ENCODE data around the gene SERGEF.
A peak's percentile ranks its signal among the peaks of the same experiment; 100 is the strongest.

Gene SERGEF

GRCh38 chr11:18012906-18013781 lies at the start of gene SERGEF:
Gene SERGEF, minus strand, starts transcription at chr11:18013047. Its CDS starts 37 bp downstream, at chr11:18013010.
- H3K4me3 ChIP-seq (ENCODE audit: low read depth, low read length) = peak within 1 kb of the TSS; percentile 92
- DNase-seq (ENCODE audit: low read depth) = peak; percentile 36

DNA sequence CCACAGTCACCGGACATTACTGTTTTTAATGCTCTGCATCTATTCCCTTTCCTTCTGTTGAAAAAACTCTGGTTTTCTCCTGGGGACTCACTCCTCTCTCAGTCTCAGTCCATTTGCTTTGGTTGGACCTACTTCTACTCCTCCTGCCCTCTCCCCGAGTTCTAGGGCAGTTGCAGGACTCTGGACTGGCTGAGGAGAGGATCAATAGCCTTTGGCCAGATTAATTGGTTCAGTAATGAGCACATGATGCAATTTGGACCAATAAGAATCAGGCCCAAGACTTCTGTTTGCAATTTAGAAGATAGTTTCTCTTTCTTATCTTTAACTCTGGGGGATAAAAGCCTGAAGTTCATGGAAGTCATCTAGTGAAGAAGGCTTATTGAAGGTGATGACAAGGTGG lies 48.5 kb upstream of the SERGEF start:
- H3K4me3 ChIP-seq (ENCODE audit: low read depth, low read length) = no peak overlapping the region

DNA sequence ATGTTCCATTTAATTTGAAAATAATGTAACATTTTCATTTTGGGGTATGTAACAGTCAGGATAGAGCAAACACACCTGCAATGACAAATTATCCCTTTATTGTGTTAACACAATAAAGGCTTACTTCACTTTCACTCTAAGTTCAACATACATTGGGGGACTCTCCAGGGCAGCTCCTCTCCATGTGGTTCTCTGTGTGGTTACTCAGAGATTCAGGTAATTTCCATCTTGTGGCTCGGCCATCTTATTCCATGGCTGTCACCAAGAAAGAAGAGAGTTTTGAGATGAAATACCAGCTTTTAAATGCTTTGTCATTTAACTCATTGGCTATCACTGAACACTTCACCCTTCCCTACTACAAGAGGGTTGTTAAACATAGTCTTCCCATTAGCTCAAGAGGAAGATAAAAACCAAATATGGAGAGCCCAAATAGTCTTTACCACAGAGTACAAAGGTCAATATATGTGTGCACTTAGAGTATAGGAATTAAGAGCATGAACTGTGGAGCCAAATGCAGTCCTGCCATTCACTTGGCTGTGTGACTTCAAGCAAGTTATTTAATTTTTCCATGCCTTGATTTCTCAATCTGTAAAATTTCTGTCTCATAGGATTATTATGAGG lies 43.8 kb upstream of the SERGEF start:
- no peak for DNase-seq (ENCODE audit: low read depth)
- H3K4me3 ChIP-seq (ENCODE audit: low read depth, low read length) = no peak overlapping the region

More for the DNA sequence above, 48.5 kb upstream of the SERGEF start:
- no peak for DNase-seq (ENCODE audit: low read depth)

- no peak overlapping the region for H3K4me3 ChIP-seq (ENCODE audit: low read depth, low read length)
- DNase-seq (ENCODE audit: low read depth) = no peak
Observed at GRCh38 chr11:18054511-18055103, 41.8 kb upstream of the SERGEF start.

- no peak for DNase-seq (ENCODE audit: low read depth)
Observed at GRCh38 chr11:18050848-18051247, 38.0 kb upstream of the SERGEF start.

GRCh38 chr11:18046116-18046777 lies 33.4 kb upstream of the SERGEF start, which contains the start of gene TPH1:
Gene TPH1, minus strand, starts transcription at chr11:18046269. Its CDS starts 5,507 bp downstream, at chr11:18040762.
- no peak for DNase-seq (ENCODE audit: low read depth)

More at GRCh38 chr11:18050848-18051247, 38.0 kb upstream of the SERGEF start:
- no peak overlapping the region for H3K4me3 ChIP-seq (ENCODE audit: low read depth, low read length)

DNA sequence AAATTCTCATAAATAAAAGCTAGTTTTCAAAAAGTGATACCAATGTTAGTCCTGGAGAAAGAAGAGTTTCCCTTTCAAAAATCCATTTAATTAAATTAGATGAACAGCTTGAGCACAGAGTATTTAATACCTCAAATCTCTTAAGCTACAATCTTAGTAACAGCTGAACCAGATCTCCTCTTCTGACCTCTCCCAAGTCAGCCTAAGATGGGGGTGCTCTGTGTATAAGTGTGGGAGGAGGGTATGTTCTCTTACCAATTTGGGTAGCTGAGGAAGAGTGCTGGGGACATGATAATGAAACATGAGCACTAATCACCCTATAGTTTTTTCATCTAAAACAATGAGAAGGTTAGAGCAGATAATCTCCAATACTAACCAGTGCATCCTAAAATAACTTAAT lies 23.6 kb upstream of the SERGEF start:
- H3K4me3 ChIP-seq (ENCODE audit: low read depth, low read length) = no peak overlapping the region
- DNase-seq (ENCODE audit: low read depth) = no peak

More at GRCh38 chr11:18046116-18046777, 33.4 kb upstream of the SERGEF start, which contains the start of gene TPH1:
- H3K4me3 ChIP-seq (ENCODE audit: low read depth, low read length) = no peak within 1 kb of the TSS

GRCh38 chr11:18027475-18027874 lies 14.6 kb upstream of the SERGEF start:
- H3K4me3 ChIP-seq (ENCODE audit: low read depth, low read length) = no peak overlapping the region
- DNase-seq (ENCODE audit: low read depth) = no peak

DNA sequence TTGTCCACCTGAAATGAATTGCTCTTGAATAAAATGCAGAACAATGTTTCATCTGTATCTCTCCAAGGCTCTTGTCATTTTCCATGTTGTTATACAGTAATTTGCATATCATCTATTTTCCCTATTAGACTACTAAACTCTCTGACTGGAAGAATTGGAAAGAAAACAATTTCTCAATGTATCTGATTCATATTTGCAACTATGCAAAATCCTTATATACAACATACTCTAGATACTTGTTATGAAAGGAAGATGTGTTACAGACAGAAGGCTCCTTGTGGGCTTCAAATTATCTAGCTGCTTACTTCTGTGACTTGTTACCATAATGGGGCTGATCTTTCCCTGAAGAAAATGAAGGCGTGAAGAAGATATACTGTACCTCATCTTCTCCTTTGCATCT lies 9.6 kb upstream of the SERGEF start:
- no peak overlapping the region for H3K4me3 ChIP-seq (ENCODE audit: low read depth, low read length)
- DNase-seq (ENCODE audit: low read depth) = no peak

GRCh38 chr11:18019650-18020049 lies 6.8 kb upstream of the SERGEF start:
- no peak overlapping the region for H3K4me3 ChIP-seq (ENCODE audit: low read depth, low read length)
- no peak for DNase-seq (ENCODE audit: low read depth)

DNA sequence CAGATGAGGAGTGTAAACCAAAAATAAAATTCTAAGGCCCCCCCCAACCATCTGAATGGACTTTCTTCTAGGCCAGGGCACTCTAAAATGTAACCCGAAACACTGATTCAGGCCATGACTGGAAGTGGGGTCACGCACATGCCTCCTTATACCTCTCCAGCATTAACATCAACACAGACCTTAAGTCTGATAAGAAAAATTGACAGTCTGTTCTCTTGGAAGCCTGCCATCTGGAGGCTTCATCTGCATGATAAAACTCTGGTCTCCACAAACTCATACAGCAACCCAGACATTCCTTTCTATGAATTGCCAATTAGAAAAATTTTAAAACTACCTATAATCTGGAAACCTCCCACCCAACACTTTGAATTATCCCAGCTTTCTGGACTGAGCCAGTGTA lies 3.9 kb upstream of the SERGEF start:
- no peak for DNase-seq (ENCODE audit: low read depth)
- H3K4me3 ChIP-seq (ENCODE audit: low read depth, low read length) = no peak overlapping the region

- no peak overlapping the region for H3K4me3 ChIP-seq (ENCODE audit: low read depth, low read length)
- DNase-seq (ENCODE audit: low read depth) = no peak
Observed at GRCh38 chr11:18014876-18015275, 2.0 kb upstream of the SERGEF start.

DNA sequence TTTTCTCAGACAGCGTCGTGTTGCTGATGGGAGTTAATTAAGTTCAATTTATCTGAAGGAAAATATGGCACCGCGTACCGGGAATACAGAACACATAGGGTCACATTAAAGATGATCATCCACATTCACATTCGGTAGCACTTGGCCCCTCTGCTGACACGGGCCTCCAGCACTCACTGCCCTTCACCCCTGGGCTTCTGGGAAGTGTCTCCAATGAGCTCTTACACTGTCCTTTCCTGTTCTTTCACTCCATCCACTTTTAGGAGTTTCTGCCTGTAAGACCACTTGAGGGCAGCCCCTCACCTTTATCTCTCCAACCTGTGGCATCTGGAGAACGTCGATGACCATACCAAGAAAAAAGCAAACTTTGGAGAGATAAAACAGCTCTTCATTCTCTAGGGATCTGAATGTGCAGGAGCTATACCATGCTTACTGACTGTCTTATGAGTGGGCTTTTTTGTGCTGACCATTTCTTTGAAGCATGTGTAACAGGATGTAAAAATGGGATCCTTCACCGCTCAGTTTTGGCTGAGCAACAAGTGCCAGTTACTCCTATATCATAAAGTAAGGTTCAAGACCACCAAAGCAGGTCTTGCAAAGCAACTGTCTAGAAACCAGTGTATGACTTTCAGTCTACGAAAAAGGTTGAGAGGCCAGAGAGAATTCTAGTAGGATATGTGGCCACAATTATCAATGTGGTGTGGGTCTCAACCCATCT lies 1.1 kb upstream of the SERGEF start:
- peak overlapping the region; percentile 92 for H3K4me3 ChIP-seq (ENCODE audit: low read depth, low read length)
- no peak for DNase-seq (ENCODE audit: low read depth)

DNA sequence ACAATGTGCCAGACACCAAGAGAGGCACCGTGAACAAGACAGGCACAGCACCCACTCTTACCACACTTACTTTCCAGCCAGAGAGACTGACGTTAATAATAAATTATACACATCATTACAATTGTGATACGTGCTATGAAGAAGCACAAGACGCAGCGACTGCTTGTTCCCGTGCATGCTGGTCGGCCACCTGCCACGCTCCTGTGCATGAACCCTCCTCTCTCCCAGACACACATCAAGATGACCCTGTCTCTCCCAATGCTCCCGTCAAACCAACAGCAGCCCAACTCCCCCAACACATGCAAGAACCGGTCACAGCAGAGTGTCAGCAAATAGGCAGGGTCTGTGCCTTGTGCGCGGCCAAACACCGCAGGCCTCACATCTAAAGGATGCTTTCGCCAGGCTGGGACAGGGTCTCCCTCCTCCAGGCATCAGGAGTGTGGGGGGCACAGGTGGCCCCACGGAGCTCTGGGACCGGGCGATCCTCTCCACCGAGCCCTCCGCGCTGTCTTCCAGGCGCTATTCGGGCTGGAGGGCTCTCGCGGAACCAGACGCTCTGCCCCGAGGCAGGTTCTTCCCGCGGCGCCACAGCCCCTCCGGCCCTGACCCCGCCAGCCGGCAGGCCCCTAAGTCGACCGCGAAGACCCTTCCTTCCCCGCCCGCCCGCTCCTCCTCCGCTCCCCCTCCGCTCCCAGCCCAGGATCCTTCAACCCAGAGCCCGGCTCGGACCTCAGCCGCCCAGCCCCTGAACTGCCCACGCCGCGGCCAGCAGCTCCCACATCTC lies 533 bp downstream of the SERGEF start:
- peak overlapping the region; percentile 92 for H3K4me3 ChIP-seq (ENCODE audit: low read depth, low read length)
- DNase-seq (ENCODE audit: low read depth) = no peak

DNA sequence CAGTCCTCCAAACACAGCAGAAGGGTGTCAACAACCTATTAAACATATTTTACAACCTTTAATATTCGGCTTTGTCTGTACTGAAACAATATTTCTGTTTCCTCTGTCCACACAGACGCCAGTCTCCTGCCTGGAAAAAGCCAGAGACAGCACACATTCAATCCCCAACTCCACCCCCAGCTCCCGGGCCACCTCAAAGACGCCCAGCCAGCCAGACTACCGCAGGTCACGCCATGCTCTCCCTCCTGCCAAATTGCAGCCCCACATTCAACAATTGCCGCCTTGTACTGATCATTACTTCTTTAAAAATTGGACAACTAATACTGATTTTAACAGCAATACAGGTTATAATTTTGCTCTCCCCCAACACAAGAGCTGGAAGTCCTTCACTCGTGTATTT lies 1.2 kb downstream of the SERGEF start:
- DNase-seq (ENCODE audit: low read depth) = no peak
- H3K4me3 ChIP-seq (ENCODE audit: low read depth, low read length) = no peak overlapping the region

DNA sequence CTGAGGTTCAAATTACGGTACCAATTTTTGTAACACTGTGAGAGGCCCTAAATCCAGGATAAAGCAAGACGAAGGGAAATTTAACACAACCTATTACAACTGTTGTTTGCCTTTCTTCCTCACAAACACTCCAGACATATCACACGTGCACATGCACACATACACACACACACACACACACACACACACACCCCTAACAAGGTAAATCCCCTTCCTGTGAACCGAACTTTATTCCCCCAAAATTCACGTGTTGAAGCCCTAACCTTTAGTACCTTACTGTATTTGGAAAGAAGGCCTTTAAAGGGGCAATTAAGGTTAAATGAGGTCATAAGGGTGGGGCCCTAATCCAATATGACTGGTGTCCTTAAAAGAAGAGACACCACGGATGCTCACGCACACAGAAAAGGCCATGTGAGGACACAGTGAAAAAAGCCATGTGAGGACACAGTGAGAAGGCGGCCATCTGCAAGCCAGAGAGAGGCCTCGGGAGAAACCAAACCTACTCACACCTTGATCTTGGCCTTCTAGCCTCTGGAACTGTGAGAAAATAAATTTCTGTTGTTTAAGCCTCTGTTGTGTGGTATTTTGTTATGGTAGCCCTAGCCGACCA lies 1.8 kb downstream of the SERGEF start:
- DNase-seq (ENCODE audit: low read depth) = no peak
- no peak overlapping the region for H3K4me3 ChIP-seq (ENCODE audit: low read depth, low read length)

DNA sequence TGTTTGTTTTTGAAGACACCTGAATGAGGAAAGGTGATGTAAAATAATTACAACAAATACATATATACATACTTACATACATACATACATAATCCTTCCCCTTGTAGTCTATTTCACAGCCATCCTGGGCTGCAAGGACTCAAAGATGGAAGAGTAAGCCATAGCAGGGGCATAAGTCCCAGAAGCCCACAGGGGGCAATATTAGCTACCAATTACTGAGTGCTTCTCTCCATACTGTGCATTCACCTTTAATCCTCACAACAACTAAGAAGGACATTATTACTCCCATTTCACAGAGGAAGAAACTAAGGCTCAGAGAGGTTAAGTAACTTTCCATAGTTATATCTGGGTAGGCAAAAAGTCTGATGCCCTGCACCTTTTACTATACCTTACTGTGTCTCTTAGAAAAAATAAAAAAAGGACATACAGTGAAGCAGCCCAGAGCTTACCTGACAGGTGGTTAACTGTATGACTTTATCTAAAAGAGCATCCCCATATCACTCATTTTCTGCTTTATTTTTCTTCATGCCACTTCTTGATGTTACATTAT lies 2.7 kb downstream of the SERGEF start:
- DNase-seq (ENCODE audit: low read depth) = no peak

More for the DNA sequence above, 2.7 kb downstream of the SERGEF start:
- no peak overlapping the region for H3K4me3 ChIP-seq (ENCODE audit: low read depth, low read length)
